Suppressor macrophage treated with lipopolysaccharide for 4 hours (primary cell): Measurements from ENCODE around the gene WDR19.
"Not testable (repeated sequence)": the region's sequence is repeated elsewhere in the genome, so short reads cannot be mapped to it uniquely, and the experiment has no call there.

Experiments
- DNase-seq: peaks from one replicate; pipeline ENCODE4 v3.0.0-alpha.2; 2020

WDR19 gene

DNA sequence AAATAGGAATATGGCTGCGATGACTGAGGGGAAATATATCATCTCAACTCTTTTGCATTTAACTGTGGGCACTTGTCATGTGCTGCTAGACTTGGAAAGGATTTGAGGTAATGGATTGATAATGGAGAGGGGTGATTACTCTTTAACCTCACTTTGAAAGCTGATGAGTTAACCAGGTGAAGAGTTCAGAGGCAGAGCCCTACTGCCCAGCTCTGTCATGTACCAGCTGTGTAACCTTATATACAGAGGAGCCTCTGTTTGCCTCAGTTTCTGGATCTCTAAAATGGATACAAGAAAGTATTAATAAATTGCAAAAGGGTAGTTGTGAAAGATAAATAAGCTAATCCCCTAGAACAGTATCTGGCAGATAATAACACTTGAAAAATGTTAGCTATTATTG, 51.5 kb downstream of the WDR19 start:
- no peak for DNase-seq

- no peak for DNase-seq
Measured at GRCh38 chr4:39235021-39235420, 52.7 kb downstream of the WDR19 start.

- DNase-seq, result no peak
Measured at GRCh38 chr4:39235696-39236095, 53.4 kb downstream of the WDR19 start.

DNA sequence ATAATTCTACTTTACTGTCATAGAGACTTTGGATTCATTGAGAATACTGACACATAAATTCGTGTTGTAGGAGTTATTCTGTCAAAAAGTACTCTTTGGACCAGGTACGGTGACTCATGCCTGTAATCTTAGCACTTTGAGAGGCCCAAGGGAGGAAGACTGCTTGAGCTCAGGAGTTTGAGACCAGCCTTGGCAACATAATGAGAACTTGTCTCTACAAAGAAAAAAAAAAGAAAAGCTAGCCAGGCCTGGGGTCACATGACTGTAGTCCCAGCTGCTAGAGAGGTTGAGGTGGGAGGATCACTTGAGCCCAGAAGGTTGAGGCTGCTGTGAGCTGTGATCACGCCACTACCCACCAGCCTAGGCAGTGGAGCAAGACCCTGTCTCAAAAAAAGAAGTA, 54.9 kb downstream of the WDR19 start:
- no peak for DNase-seq

- DNase-seq, result no peak
Measured at GRCh38 chr4:39243462-39243861, 61.1 kb downstream of the WDR19 start.

GRCh38 chr4:39255266-39255665, 72.9 kb downstream of the WDR19 start:
- DNase-seq, result no peak

DNA sequence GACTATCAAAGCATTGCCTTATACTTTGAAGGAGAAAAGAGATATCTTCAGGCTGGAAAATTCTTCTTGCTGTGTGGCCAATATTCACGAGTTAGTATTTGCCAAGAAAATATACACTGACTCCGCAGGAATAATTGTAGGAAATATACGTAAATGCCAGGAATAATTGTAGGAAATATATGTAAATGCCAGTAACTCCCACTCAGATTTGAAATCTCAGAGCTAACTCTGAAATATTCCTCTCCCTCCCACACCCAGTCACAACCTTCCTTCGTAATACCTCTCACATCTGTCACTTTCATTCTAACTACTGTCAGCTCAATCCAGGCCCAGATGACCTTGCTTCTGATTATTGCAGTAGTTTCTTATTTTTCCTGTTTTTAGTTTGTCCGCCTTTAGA, 73.5 kb downstream of the WDR19 start:
- no peak for DNase-seq

- no peak for DNase-seq
Measured at GRCh38 chr4:39256436-39256835, 74.1 kb downstream of the WDR19 start.

DNA sequence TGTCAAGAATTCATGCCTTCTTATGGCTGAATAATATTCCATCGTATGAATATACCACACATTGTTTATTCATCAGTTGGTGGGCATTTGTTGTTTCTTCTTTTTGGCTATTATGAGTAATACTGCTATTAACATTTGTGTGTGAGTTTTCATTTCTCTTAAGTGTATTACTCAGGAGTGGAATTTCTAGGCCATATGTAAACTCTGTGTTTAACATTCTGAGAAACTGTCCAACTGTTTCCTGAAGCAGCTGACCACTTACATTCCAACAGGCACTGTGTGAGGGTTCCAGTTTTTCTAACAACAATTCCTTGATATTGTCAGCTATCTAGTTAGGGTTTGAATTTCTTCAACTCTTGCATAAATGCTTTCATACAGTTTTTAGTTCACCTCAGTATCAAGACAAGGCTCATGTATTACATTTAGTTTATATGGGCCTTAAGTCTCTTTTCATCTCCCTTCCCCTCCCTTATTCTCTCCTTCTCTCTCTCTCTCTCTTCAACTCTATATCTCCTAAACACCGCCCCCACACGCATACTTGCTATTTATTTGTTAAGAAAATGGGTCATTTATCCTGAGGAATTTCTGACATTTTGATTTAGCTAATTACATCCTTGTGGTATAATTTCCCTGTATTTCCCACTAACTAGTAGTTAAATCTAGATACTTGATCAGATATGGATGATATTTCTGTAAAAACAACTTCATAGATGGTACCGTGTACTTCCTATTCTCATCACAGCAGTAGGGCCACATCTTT, 77.4 kb downstream of the WDR19 start:
- peak; percentile 11 for DNase-seq

- DNase-seq, result no peak
Measured at GRCh38 chr4:39263895-39264294, 81.6 kb downstream of the WDR19 start.

DNA sequence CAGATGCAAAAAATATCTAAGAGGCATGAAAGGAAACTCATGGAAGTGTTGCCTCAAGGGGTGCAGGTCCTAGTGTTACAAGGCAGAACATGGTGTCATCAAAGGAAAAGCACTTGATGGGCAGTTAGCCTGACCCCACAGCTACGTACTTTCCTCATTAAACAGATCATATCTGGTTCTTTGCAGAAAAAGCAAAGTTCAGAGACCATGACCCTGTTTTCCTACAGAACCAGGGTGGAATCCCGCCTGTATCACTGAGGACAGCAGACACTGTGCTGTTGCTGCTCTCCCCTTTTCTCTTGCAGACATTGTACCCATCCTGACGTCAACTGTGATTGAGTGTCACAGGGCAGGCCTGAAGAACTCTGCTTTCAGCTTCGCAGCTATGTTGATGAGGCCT, 92.2 kb downstream of the WDR19 start:
- DNase-seq, result no peak

DNA sequence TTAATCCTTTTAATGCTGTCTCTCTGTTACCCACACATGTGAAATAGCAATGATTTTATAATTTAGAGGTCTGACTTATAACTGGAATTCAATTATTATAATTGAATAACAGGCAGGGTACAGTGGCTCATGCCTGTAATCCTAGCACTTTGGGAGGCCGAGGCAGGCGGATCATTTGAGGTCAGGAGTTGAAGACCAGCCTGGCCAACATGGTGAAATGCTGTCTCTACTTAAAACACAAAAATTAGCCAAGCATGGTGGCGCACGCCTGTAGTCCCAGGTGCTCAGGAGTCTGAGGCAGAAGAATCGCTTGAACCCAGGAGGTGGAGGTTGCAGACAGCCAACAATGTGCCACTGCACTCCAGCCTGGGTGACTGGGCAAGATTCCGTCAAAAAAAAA, 95.3 kb downstream of the WDR19 start:
- DNase-seq, result not testable (repeated sequence)

DNA sequence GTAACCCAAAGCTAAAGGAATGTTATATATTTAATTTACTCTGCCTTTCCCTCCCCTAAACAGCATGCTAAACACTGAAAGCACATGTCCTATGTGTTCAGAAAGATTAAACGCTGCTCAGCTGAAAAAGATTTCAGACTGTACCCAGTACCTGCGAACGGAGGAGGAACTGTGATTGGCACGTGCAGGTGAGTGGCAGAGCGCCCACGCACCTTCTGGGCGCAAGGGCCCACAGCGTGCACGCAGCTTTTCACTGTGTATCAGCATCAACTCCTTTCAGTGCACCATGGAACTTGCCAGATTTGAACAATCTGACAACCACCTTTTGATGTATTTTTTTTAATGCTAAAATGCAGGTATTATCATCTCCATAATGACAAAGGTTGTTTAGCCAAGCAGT, 96.1 kb downstream of the WDR19 start:
- no peak for DNase-seq

DNA sequence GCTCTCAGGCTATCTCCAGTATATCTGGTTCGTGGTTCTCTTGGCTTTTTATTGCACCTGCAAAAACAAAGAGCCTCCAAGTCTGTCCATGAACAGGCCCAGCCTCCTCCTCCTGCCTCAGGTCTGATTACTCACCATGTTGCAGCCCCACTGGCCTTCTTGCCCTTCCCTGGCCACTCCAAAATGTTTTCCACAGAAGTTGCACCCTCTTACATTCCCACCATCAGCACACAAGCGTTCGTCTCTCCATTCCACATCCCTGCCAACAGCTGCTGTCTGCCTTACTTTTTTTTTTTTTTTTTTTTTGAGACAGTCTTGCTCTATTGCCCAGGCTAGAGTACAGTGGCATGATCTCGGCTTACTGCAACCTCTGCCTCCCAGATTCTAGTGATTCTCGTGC, 97.1 kb downstream of the WDR19 start:
- DNase-seq, result no peak

- no peak for DNase-seq
Measured at GRCh38 chr4:39280770-39281169, 98.4 kb downstream of the WDR19 start.

GRCh38 chr4:39285111-39285795, 102.9 kb downstream of the WDR19 start:
- no peak for DNase-seq

- DNase-seq, result no peak
Measured at GRCh38 chr4:39285853-39286252, 103.5 kb downstream of the WDR19 start.

GRCh38 chr4:39286263-39286662, 103.9 kb downstream of the WDR19 start:
- no peak for DNase-seq

- DNase-seq, result no peak
Measured at GRCh38 chr4:39287223-39287622, 104.9 kb downstream of the WDR19 start.

DNA sequence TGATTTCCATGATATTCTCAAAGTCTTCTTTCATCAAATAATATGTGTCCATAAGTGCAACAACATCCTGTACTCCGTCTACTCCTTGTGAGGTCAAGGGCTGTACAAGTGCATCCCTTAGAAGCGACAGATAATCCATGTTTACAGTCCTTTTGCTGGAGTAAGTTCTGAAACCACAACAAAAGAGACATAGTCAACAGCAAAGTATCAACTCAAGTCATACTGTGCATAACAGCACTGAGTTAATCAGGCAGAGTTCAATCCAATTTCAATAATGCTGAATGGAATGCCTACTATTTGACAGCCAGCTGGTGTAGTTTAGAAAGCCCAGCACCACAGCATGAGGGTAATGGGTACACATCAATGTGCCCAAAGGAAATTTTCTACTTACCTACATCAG, 109.4 kb downstream of the WDR19 start:
- DNase-seq, result no peak

- not testable (repeated sequence) for DNase-seq
Measured at GRCh38 chr4:39292433-39292832, 110.1 kb downstream of the WDR19 start.

- no peak for DNase-seq
Measured at GRCh38 chr4:39295784-39296183, 113.5 kb downstream of the WDR19 start.

GRCh38 chr4:39302901-39303300, 120.6 kb downstream of the WDR19 start:
- DNase-seq, result no peak

- no peak for DNase-seq
Measured at GRCh38 chr4:39303871-39304270, 121.5 kb downstream of the WDR19 start.

DNA sequence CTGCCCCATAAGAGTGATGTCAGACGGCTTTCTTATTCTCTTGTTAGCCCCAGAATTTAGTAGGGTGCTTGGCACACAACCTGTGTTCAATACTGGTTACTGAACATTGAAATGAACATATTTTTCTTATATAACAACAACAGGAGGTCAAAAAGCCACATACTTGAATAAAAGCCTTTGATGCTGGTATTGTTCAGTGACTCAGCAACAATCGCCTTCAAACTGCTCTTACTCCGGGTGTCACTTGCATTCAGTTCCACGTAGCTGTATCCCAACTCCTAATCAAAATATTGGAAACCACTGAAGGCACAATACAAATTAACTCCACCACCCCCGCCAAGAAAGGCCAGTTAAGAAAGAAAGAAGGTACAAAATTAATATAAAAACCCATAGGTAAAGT, 122.3 kb downstream of the WDR19 start:
- DNase-seq, result no peak
